ENCODE results near the gene CACNA1D.

The CACNA1D gene

DNA sequence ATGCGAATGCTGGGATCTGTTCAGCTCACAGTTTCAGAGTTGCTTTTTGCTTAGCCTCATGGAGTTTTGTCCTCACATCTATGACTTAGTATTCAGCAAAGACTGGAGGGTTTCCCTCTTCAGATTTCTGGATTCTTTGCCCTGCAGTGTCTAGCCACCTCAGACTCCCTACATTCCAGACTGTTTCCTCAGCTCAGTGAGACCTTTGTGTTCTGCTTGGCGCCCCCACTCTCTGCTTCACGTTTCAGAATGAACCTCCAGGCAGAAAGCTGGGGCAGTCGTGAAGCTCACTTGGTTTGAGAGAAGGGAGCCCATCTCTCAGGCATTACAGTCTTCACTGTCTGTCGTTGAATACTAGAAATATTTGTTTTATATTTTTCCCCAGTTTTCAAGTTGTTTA, 118.1 kb downstream of the CACNA1D start:
- H3K9me3 ChIP-seq (ENCODE audit: insufficient read depth, low read length), result no peaks in the 10 kb centered on the region
- H3K9ac ChIP-seq (ENCODE audit: low read length), result no peak overlapping the region
- no peaks in the 10 kb centered on the region for H3K79me2 ChIP-seq (ENCODE audit: low read length)
- H2AFZ ChIP-seq (ENCODE audit: low read depth, low read length), result no peak overlapping the region
- TF ChIP-seq EZH2phosphoT487 (IDR thresholded peaks at IDR 0.05; ENCODE audit: low read depth), result no peak
- TF ChIP-seq, protein P1, sequence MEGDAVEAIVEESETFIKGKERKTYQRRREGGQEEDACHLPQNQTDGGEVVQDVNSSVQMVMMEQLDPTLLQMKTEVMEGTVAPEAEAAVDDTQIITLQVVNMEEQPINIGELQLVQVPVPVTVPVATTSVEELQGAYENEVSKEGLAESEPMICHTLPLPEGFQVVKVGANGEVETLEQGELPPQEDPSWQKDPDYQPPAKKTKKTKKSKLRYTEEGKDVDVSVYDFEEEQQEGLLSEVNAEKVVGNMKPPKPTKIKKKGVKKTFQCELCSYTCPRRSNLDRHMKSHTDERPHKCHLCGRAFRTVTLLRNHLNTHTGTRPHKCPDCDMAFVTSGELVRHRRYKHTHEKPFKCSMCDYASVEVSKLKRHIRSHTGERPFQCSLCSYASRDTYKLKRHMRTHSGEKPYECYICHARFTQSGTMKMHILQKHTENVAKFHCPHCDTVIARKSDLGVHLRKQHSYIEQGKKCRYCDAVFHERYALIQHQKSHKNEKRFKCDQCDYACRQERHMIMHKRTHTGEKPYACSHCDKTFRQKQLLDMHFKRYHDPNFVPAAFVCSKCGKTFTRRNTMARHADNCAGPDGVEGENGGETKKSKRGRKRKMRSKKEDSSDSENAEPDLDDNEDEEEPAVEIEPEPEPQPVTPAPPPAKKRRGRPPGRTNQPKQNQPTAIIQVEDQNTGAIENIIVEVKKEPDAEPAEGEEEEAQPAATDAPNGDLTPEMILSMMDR (IDR thresholded peaks at IDR 0.05; ENCODE audit: low read depth, low read length), result no peak
- no peaks in the 10 kb centered on the region for H3K36me3 ChIP-seq (replicated peaks; ENCODE audit: low read depth, low read length)
- peak overlapping the region; percentile 38 for H3K4me3 ChIP-seq (ENCODE audit: low read length)
- H4K20me1 ChIP-seq (ENCODE audit: insufficient read depth, low read length), result no peaks in the 10 kb centered on the region
- peak overlapping the region; percentile 64 for H3K4me2 ChIP-seq (ENCODE audit: low read length)
- peaks cover 4% of the 10 kb centered on the region; the same call in 1 of the 2 replicates for H3K27me3 ChIP-seq (ENCODE audit: low read depth, low read length)
- H3K4me1 ChIP-seq (ENCODE audit: low read length), result peaks cover 55% of the 10 kb centered on the region
- no peak overlapping the region for H3K27ac ChIP-seq (ENCODE audit: low read length)

DNA sequence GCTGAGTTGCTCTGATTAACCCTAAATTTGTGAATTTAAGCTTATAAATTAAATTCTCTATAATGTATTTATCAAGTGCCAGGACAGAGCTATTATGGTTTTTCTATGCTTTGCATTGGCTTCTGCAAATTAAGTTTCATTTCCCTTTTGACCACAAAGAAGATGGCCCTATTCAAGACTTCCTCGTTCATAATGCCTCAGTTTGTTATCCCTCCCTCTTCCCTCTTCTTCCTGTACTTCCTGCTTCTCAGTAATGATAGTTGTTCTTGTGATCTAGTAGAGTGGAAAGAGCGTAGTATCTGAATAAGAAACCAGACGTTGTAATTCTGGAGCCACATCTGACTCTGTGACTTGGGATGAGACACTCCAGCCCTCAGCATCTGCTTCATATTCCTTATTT, 118.7 kb downstream of the CACNA1D start:
- peaks cover 56% of the 10 kb centered on the region for H3K4me1 ChIP-seq (ENCODE audit: low read length)
- H4K20me1 ChIP-seq (ENCODE audit: insufficient read depth, low read length), result no peaks in the 10 kb centered on the region
- H3K9me3 ChIP-seq (ENCODE audit: insufficient read depth, low read length), result no peaks in the 10 kb centered on the region
- peak overlapping the region; percentile 64 for H3K4me2 ChIP-seq (ENCODE audit: low read length)
- H3K27ac ChIP-seq (ENCODE audit: low read length), result peak overlapping the region; percentile 43
- peak overlapping the region; percentile 38 for H3K4me3 ChIP-seq (ENCODE audit: low read length)
- TF ChIP-seq EZH2phosphoT487 (IDR thresholded peaks at IDR 0.05; ENCODE audit: low read depth), result no peak
- TF ChIP-seq, protein P1 (IDR thresholded peaks at IDR 0.05; ENCODE audit: low read depth, low read length), result no peak
- H3K36me3 ChIP-seq (replicated peaks; ENCODE audit: low read depth, low read length), result no peaks in the 10 kb centered on the region
- H2AFZ ChIP-seq (ENCODE audit: low read depth, low read length), result peak overlapping the region; percentile 47; the same call in 1 of the 2 replicates
- peaks cover 8% of the 10 kb centered on the region; the same call in 1 of the 2 replicates for H3K27me3 ChIP-seq (ENCODE audit: low read depth, low read length)
- H3K9ac ChIP-seq (ENCODE audit: low read length), result no peak overlapping the region
- no peaks in the 10 kb centered on the region for H3K79me2 ChIP-seq (ENCODE audit: low read length)

DNA sequence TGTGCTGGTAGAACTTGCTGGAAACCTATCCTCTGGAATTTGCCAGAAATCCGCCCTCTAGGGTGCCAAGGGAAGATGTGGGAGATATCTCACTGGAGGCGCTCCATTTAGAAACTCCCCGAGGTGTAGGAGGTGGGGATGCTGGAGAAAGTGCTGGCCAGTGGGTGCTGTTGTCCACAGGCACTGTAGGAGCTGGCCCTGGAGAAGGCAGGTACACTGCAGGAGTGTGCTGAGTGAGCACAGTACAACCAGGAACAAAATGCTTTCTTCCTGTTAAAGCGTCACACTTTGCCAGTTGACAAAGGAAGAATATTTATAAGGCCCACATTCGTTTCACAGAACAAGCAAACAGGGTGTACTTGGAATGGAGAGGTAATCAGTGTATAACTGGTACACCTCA, 119.9 kb downstream of the CACNA1D start:
- Histone ChIP-seq H3K4me3 (ENCODE audit: low read length) (peak overlapping the region; percentile 6; the same call in 1 of the 2 replicates), H2AFZ (ENCODE audit: low read depth, low read length) (no peak overlapping the region), H3K27me3 (ENCODE audit: low read depth, low read length) (peaks cover 15% of the 10 kb centered on the region; the same call in 1 of the 2 replicates), H3K9ac (ENCODE audit: low read length) (no peak overlapping the region), H4K20me1 (ENCODE audit: insufficient read depth, low read length) (no peaks in the 10 kb centered on the region), H3K4me1 (ENCODE audit: low read length) (peaks cover 56% of the 10 kb centered on the region), H3K9me3 (ENCODE audit: insufficient read depth, low read length) (no peaks in the 10 kb centered on the region), H3K36me3 (replicated peaks; ENCODE audit: low read depth, low read length) (no peaks in the 10 kb centered on the region), H3K4me2 (ENCODE audit: low read length) (peak overlapping the region; percentile 48), H3K79me2 (ENCODE audit: low read length) (no peaks in the 10 kb centered on the region), H3K27ac (ENCODE audit: low read length) (peak overlapping the region; percentile 16; the same call in 1 of the 2 replicates)
- no peak for TF ChIP-seq EZH2phosphoT487 (IDR thresholded peaks at IDR 0.05; ENCODE audit: low read depth)
- TF ChIP-seq, protein P1 (IDR thresholded peaks at IDR 0.05; ENCODE audit: low read depth, low read length), result no peak

DNA sequence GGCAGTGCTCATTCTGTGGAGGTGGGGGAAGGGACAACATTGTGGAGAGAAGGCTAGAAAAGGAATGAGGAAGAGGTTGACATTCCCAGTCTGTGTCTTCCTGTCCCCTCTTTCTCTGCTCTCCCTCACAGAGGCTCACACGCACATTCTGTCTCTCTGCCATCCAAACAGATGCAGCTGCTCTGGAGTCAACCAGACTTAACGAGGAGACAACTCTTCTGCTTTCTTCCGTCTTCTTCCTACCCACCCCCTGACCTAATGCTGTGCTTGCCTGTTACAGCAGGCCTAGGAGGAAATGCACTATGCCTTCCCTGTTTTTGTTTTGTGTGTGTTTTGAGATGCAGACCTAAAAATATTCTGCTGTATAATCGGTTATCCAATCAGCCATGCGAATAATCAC, 121.9 kb downstream of the CACNA1D start:
- no peak overlapping the region for H3K9ac ChIP-seq (ENCODE audit: low read length)
- H3K27ac ChIP-seq (ENCODE audit: low read length), result no peak overlapping the region; the same call in 1 of the 2 replicates
- H3K36me3 ChIP-seq (replicated peaks; ENCODE audit: low read depth, low read length), result no peaks in the 10 kb centered on the region
- no peaks in the 10 kb centered on the region for H3K79me2 ChIP-seq (ENCODE audit: low read length)
- no peaks in the 10 kb centered on the region for H3K9me3 ChIP-seq (ENCODE audit: insufficient read depth, low read length)
- peaks cover 56% of the 10 kb centered on the region for H3K4me1 ChIP-seq (ENCODE audit: low read length)
- H3K4me3 ChIP-seq (ENCODE audit: low read length), result no peak overlapping the region
- peak overlapping the region; percentile 19; the same call in 1 of the 2 replicates for H2AFZ ChIP-seq (ENCODE audit: low read depth, low read length)
- peaks cover 24% of the 10 kb centered on the region for H3K27me3 ChIP-seq (ENCODE audit: low read depth, low read length)
- no peak for TF ChIP-seq EZH2phosphoT487 (IDR thresholded peaks at IDR 0.05; ENCODE audit: low read depth)
- TF ChIP-seq, protein P1 (IDR thresholded peaks at IDR 0.05; ENCODE audit: low read depth, low read length), result no peak
- no peaks in the 10 kb centered on the region for H4K20me1 ChIP-seq (ENCODE audit: insufficient read depth, low read length)
- peak overlapping the region; percentile 15; the same call in 1 of the 2 replicates for H3K4me2 ChIP-seq (ENCODE audit: low read length)

Measured in OCI-LY3 (cell line).